ENCODE measurements around the gene LGR6. TPM values are rescaled to one million over a fixed set of nuclear protein-coding genes. Genes with fewer than 3 reads are reported as not detected.

LGR6 gene
- polyA plus RNA-seq, 1 donor from 2014 or later: not detected

GRCh38 chr1:202286622-202287097, 93.1 kb downstream of the LGR6 start:
- Histone ChIP-seq H3F3A (ENCODE audit: insufficient read depth, low read length, poor library complexity, severe bottlenecking) (no peaks in the 10 kb centered on the region), H3K36me3 (ENCODE audit: insufficient read depth, low read length) (no peaks in the 10 kb centered on the region), H3K4me2 (ENCODE audit: low read length) (no peak overlapping the region), H3K4me3 (ENCODE audit: low read length) (no peak overlapping the region), H3K9me2 (ENCODE audit: insufficient read depth, low read length) (no peaks in the 10 kb centered on the region), H3K27me3 (ENCODE audit: insufficient read depth, low read depth, low read length) (no peaks in the 10 kb centered on the region), H2AFZ (ENCODE audit: low read depth, low read length) (no peak overlapping the region), H3K27ac (ENCODE audit: low read length) (no peak overlapping the region), H3K9me3 (ENCODE audit: low read length) (no peaks in the 10 kb centered on the region), H4K20me1 (ENCODE audit: insufficient read depth) (no peaks in the 10 kb centered on the region), H3K79me2 (replicated peaks; ENCODE audit: insufficient read depth, low read length) (no peaks in the 10 kb centered on the region), H3K9ac (ENCODE audit: low read length) (no peak overlapping the region)
- TF ChIP-seq EP300 (conservative IDR thresholded peaks at IDR 0.05; ENCODE audit: poor library complexity, severe bottlenecking): no peak
- no peak for TF ChIP-seq EZH2 (IDR thresholded peaks at IDR 0.05; ENCODE audit: borderline replicate concordance, insufficient read depth, low read length, poor library complexity, severe bottlenecking)
- TF ChIP-seq RAD21 (conservative IDR thresholded peaks at IDR 0.05): no peak
- no peak for TF ChIP-seq REST (IDR thresholded peaks at IDR 0.05; ENCODE audit: borderline replicate concordance)
- TF ChIP-seq POLR2AphosphoS5 (IDR thresholded peaks at IDR 0.05): no peak
- TF ChIP-seq MXI1 (conservative IDR thresholded peaks at IDR 0.05; ENCODE audit: poor library complexity, severe bottlenecking): no peak
- TF ChIP-seq SMC3 (conservative IDR thresholded peaks at IDR 0.05; ENCODE audit: poor library complexity): no peak
- TF ChIP-seq TAF1 (IDR thresholded peaks at IDR 0.05; ENCODE audit: low read depth): no peak
- no peak for TF ChIP-seq CTCF (IDR thresholded peaks at IDR 0.05; ENCODE audit: poor library complexity, severe bottlenecking)

- no peak overlapping the region for H2AFZ ChIP-seq (ENCODE audit: low read depth, low read length)
- H3K36me3 ChIP-seq (ENCODE audit: insufficient read depth, low read length): no peaks in the 10 kb centered on the region
- H3K4me3 ChIP-seq (ENCODE audit: low read length): no peak overlapping the region
- H3K27me3 ChIP-seq (ENCODE audit: insufficient read depth, low read depth, low read length): no peaks in the 10 kb centered on the region
- no peaks in the 10 kb centered on the region for H4K20me1 ChIP-seq (ENCODE audit: insufficient read depth)
- H3K9me3 ChIP-seq (ENCODE audit: low read length): no peaks in the 10 kb centered on the region
- no peak for TF ChIP-seq RAD21 (conservative IDR thresholded peaks at IDR 0.05)
- no peak for TF ChIP-seq MXI1 (conservative IDR thresholded peaks at IDR 0.05; ENCODE audit: poor library complexity, severe bottlenecking)
- no peak for TF ChIP-seq SMC3 (conservative IDR thresholded peaks at IDR 0.05; ENCODE audit: poor library complexity)
- TF ChIP-seq CTCF (IDR thresholded peaks at IDR 0.05; ENCODE audit: poor library complexity, severe bottlenecking): no peak
- TF ChIP-seq REST (IDR thresholded peaks at IDR 0.05; ENCODE audit: borderline replicate concordance): no peak
- no peak for TF ChIP-seq TAF1 (IDR thresholded peaks at IDR 0.05; ENCODE audit: low read depth)
- no peak for TF ChIP-seq POLR2AphosphoS5 (IDR thresholded peaks at IDR 0.05)
- no peak for TF ChIP-seq EP300 (conservative IDR thresholded peaks at IDR 0.05; ENCODE audit: poor library complexity, severe bottlenecking)
- no peak for TF ChIP-seq EZH2 (IDR thresholded peaks at IDR 0.05; ENCODE audit: borderline replicate concordance, insufficient read depth, low read length, poor library complexity, severe bottlenecking)
- H3F3A ChIP-seq (ENCODE audit: insufficient read depth, low read length, poor library complexity, severe bottlenecking): no peaks in the 10 kb centered on the region
- H3K9me2 ChIP-seq (ENCODE audit: insufficient read depth, low read length): no peaks in the 10 kb centered on the region
- no peak overlapping the region for H3K9ac ChIP-seq (ENCODE audit: low read length)
- H3K27ac ChIP-seq (ENCODE audit: low read length): no peak overlapping the region
- H3K79me2 ChIP-seq (replicated peaks; ENCODE audit: insufficient read depth, low read length): no peaks in the 10 kb centered on the region
- H3K4me2 ChIP-seq (ENCODE audit: low read length): no peak overlapping the region
Measured at GRCh38 chr1:202287196-202287595, 93.6 kb downstream of the LGR6 start.
